HEK293 (cell line): Measurements from ENCODE around the gene PLD3.

Source experiments
- BCL11B ChIP-seq: fragments of 450-650 bp; formaldehyde crosslinking; IDR thresholded peaks from 2 replicates; pipeline ENCODE4 v1.5.1; 2016; ENCODE audit warnings: low read depth, missing biosample characterization, missing genetic modification characterization
- KLF10 ChIP-seq: fragments of 450-650 bp; IDR thresholded peaks from 2 replicates; pipeline ENCODE4 v1.5.1; 2018; ENCODE audit warnings: missing biosample characterization, mild to moderate bottlenecking, missing genetic modification characterization
- KLF7 ChIP-seq: fragments of 450-650 bp; formaldehyde crosslinking; IDR thresholded peaks from 2 replicates; pipeline ENCODE4 v1.5.1; 2016; ENCODE audit warnings: missing biosample characterization, missing genetic modification characterization, borderline replicate concordance
- MEIS1 ChIP-seq: sonication (generic); formaldehyde crosslinking; IDR thresholded peaks from 2 replicates; pipeline ENCODE4 v1.8.1; 2022; ENCODE audit warnings: missing genetic modification reagents, mild to moderate bottlenecking, borderline replicate concordance
- MYNN ChIP-seq: fragments of 450-650 bp; formaldehyde crosslinking; IDR thresholded peaks from 2 replicates; pipeline ENCODE4 v1.5.1; 2016; ENCODE audit warnings: missing biosample characterization, missing genetic modification characterization, borderline replicate concordance
- PRDM4 ChIP-seq: fragments of 450-650 bp; formaldehyde crosslinking; IDR thresholded peaks from 2 replicates; pipeline ENCODE4 v1.5.1; 2017; ENCODE audit warnings: missing biosample characterization, missing genetic modification characterization
- SALL2 ChIP-seq: fragments of 450-650 bp; formaldehyde crosslinking; IDR thresholded peaks from 2 replicates; pipeline ENCODE4 v1.5.0; 2017; ENCODE audit warnings: missing biosample characterization, mild to moderate bottlenecking, missing genetic modification characterization, borderline replicate concordance
- SCRT1 ChIP-seq: fragments of 450-650 bp; formaldehyde crosslinking; IDR thresholded peaks from 2 replicates; pipeline ENCODE4 v1.5.1; 2016; ENCODE audit warnings: missing biosample characterization, missing genetic modification characterization, borderline replicate concordance
- YY1 ChIP-seq: fragments of 450-650 bp; formaldehyde crosslinking; IDR thresholded peaks from 2 replicates; pipeline ENCODE4 v1.5.1; 2018; ENCODE audit warnings: missing biosample characterization, missing genetic modification characterization
- ZBTB8A ChIP-seq: fragments of 450-650 bp; formaldehyde crosslinking; IDR thresholded peaks from 2 replicates; pipeline ENCODE4 v1.5.1; 2016; ENCODE audit warnings: missing biosample characterization, missing genetic modification characterization
- ZFP37 ChIP-seq: fragments of 450-650 bp; formaldehyde crosslinking; IDR thresholded peaks from 2 replicates; pipeline ENCODE4 v1.5.1; 2016; ENCODE audit warnings: missing biosample characterization, missing genetic modification characterization
- ZNF19 ChIP-seq: fragments of 450-650 bp; formaldehyde crosslinking; IDR thresholded peaks from 2 replicates; pipeline ENCODE4; 2016; ENCODE audit warnings: missing biosample characterization, missing genetic modification characterization, low read depth
- ZNF2 ChIP-seq: fragments of 450-650 bp; formaldehyde crosslinking; IDR thresholded peaks from 2 replicates; pipeline ENCODE4 v1.5.1; 2016; ENCODE audit warnings: missing biosample characterization, missing genetic modification characterization
- ZNF214 ChIP-seq: fragments of 450-650 bp; formaldehyde crosslinking; IDR thresholded peaks from 2 replicates; pipeline ENCODE4 v1.5.1; 2017; ENCODE audit warnings: missing biosample characterization, mild to moderate bottlenecking, missing genetic modification characterization, borderline replicate concordance
- ZNF24 ChIP-seq: fragments of 450-650 bp; formaldehyde crosslinking; IDR thresholded peaks from 2 replicates; pipeline ENCODE4 v1.5.1; 2016; ENCODE audit warnings: missing biosample characterization, missing genetic modification characterization
- ZNF280D ChIP-seq: fragments of 450-650 bp; formaldehyde crosslinking; IDR thresholded peaks from 2 replicates; pipeline ENCODE4 v1.5.1; 2016; ENCODE audit warnings: missing biosample characterization, missing genetic modification characterization
- ZNF423 ChIP-seq: fragments of 450-650 bp; formaldehyde crosslinking; IDR thresholded peaks from 2 replicates; pipeline ENCODE4 v1.5.1; 2016; ENCODE audit warnings: missing biosample characterization, missing genetic modification characterization
- ZNF514 ChIP-seq: fragments of 450-650 bp; formaldehyde crosslinking; IDR thresholded peaks from 2 replicates; pipeline ENCODE4 v1.5.1; 2016; ENCODE audit warnings: missing biosample characterization, missing genetic modification characterization
- ZNF529 ChIP-seq: fragments of 450-650 bp; formaldehyde crosslinking; IDR thresholded peaks from 2 replicates; pipeline ENCODE4 v1.5.1; 2017; ENCODE audit warnings: missing genetic modification characterization, missing biosample characterization; ENCODE audit not compliant: insufficient replicate concordance
- ZNF610 ChIP-seq: fragments of 450-650 bp; formaldehyde crosslinking; IDR thresholded peaks from 2 replicates; pipeline ENCODE4 v1.5.1; 2016; ENCODE audit warnings: missing biosample characterization, missing genetic modification characterization, borderline replicate concordance
- ZNF623 ChIP-seq: fragments of 450-650 bp; formaldehyde crosslinking; IDR thresholded peaks from 2 replicates; pipeline ENCODE4 v1.5.1; 2016; ENCODE audit warnings: missing biosample characterization, missing genetic modification characterization
- ZNF626 ChIP-seq: fragments of 450-650 bp; sonication (Bioruptor Pico); formaldehyde crosslinking; IDR thresholded peaks from 2 replicates; pipeline ENCODE4 v1.5.1; 2018; ENCODE audit warnings: missing biosample characterization, missing genetic modification characterization, inconsistent platforms
- ZNF629 ChIP-seq: fragments of 450-650 bp; formaldehyde crosslinking; IDR thresholded peaks from 2 replicates; pipeline ENCODE4 v1.5.1; 2017; ENCODE audit warnings: missing biosample characterization, missing genetic modification characterization
- ZNF768 ChIP-seq: fragments of 450-650 bp; formaldehyde crosslinking; IDR thresholded peaks from 2 replicates; pipeline ENCODE4 v1.5.1; 2018; ENCODE audit warnings: missing biosample characterization, mild to moderate bottlenecking, missing genetic modification characterization
- ZNF792 ChIP-seq: fragments of 450-650 bp; formaldehyde crosslinking; IDR thresholded peaks from 2 replicates; pipeline ENCODE4 v1.5.1; 2016; ENCODE audit warnings: missing biosample characterization, missing genetic modification characterization
- TF ChIP-seq, protein P1 (sequence below): fragments of 450-650 bp; formaldehyde crosslinking; IDR thresholded peaks from 2 replicates; pipeline ENCODE4 v1.5.1; 2016; ENCODE audit warnings: missing biosample characterization, missing genetic modification characterization
- TF ChIP-seq, protein P2 (sequence below): fragments of 450-650 bp; formaldehyde crosslinking; IDR thresholded peaks from 2 replicates; pipeline ENCODE4 v1.5.1; 2017; ENCODE audit warnings: missing biosample characterization, missing genetic modification characterization
- TF ChIP-seq, protein P3 (sequence below): fragments of 450-650 bp; formaldehyde crosslinking; IDR thresholded peaks from 2 replicates; pipeline ENCODE4 v1.5.1; 2017; ENCODE audit warnings: missing biosample characterization, missing genetic modification characterization

Gene PLD3

GRCh38 chr19:40425450-40426287, 77.2 kb downstream of the PLD3 start, which contains the start of gene SERTAD1 (continued):
- no peak for TF ChIP-seq ZNF280D (tag by site-specific recombination)
- no peak for TF ChIP-seq SCRT1 (tag by site-specific recombination)
- TF ChIP-seq, protein P1, sequence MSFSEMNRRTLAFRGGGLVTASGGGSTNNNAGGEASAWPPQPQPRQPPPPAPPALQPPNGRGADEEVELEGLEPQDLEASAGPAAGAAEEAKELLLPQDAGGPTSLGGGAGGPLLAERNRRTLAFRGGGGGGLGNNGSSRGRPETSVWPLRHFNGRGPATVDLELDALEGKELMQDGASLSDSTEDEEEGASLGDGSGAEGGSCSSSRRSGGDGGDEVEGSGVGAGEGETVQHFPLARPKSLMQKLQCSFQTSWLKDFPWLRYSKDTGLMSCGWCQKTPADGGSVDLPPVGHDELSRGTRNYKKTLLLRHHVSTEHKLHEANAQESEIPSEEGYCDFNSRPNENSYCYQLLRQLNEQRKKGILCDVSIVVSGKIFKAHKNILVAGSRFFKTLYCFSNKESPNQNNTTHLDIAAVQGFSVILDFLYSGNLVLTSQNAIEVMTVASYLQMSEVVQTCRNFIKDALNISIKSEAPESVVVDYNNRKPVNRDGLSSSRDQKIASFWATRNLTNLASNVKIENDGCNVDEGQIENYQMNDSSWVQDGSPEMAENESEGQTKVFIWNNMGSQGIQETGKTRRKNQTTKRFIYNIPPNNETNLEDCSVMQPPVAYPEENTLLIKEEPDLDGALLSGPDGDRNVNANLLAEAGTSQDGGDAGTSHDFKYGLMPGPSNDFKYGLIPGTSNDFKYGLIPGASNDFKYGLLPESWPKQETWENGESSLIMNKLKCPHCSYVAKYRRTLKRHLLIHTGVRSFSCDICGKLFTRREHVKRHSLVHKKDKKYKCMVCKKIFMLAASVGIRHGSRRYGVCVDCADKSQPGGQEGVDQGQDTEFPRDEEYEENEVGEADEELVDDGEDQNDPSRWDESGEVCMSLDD (tag by site-specific recombination): no peak; the same call in 1 of the 2 replicates
- 0 out of 2 replicates have a peak, but pooled peaks have one; percentile 54 for TF ChIP-seq YY1 (tag by site-specific recombination)
- no peak for TF ChIP-seq ZNF19 (tag by site-specific recombination)
- peak; percentile 76 for TF ChIP-seq ZFP37 (tag by site-specific recombination)
- TF ChIP-seq ZNF24 (tag by site-specific recombination): peak; percentile 46; the same call in 1 of the 2 replicates
- peak; percentile 90; the same call in 1 of the 2 replicates for TF ChIP-seq ZNF423 (tag by site-specific recombination)
- TF ChIP-seq KLF10 (tag by site-specific recombination): peak; percentile 89
- TF ChIP-seq ZNF792 (tag by site-specific recombination): peak; percentile 58; the same call in 1 of the 2 replicates
- TF ChIP-seq SALL2 (tag by site-specific recombination): no peak
- TF ChIP-seq, protein P2, sequence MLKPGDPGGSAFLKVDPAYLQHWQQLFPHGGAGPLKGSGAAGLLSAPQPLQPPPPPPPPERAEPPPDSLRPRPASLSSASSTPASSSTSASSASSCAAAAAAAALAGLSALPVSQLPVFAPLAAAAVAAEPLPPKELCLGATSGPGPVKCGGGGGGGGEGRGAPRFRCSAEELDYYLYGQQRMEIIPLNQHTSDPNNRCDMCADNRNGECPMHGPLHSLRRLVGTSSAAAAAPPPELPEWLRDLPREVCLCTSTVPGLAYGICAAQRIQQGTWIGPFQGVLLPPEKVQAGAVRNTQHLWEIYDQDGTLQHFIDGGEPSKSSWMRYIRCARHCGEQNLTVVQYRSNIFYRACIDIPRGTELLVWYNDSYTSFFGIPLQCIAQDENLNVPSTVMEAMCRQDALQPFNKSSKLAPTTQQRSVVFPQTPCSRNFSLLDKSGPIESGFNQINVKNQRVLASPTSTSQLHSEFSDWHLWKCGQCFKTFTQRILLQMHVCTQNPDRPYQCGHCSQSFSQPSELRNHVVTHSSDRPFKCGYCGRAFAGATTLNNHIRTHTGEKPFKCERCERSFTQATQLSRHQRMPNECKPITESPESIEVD (tag by site-specific recombination): no peak
- TF ChIP-seq ZNF2: peak; percentile 62; the same call in 1 of the 2 replicates
- peak; percentile 62 for TF ChIP-seq ZNF629 (tag by site-specific recombination)
- TF ChIP-seq MEIS1 (CRISPR knock-in tag): no peak
- TF ChIP-seq ZBTB8A: peak; percentile 91
- no peak for TF ChIP-seq ZNF514 (tag by site-specific recombination)
- TF ChIP-seq ZNF623 (tag by site-specific recombination): no peak
- TF ChIP-seq ZNF214 (tag by site-specific recombination): no peak
- TF ChIP-seq ZNF626 (tag by site-specific recombination): no peak
- no peak for TF ChIP-seq ZNF529 (tag by site-specific recombination)
- TF ChIP-seq ZNF768 (tag by site-specific recombination): no peak
- TF ChIP-seq BCL11B: peak; percentile 96
- TF ChIP-seq ZNF610 (tag by site-specific recombination): 0 out of 2 replicates have a peak, but pooled peaks have one; percentile 59
- no peak; the same call in none of the 2 replicates for TF ChIP-seq PRDM4 (tag by site-specific recombination)
- TF ChIP-seq, protein P3, sequence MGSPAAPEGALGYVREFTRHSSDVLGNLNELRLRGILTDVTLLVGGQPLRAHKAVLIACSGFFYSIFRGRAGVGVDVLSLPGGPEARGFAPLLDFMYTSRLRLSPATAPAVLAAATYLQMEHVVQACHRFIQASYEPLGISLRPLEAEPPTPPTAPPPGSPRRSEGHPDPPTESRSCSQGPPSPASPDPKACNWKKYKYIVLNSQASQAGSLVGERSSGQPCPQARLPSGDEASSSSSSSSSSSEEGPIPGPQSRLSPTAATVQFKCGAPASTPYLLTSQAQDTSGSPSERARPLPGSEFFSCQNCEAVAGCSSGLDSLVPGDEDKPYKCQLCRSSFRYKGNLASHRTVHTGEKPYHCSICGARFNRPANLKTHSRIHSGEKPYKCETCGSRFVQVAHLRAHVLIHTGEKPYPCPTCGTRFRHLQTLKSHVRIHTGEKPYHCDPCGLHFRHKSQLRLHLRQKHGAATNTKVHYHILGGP (tag by site-specific recombination): no peak
- no peak for TF ChIP-seq MYNN (tag by site-specific recombination)
- TF ChIP-seq KLF7: no peak
